Measurements from ENCODE around the gene CEP70. TPM values are rescaled to one million over a fixed set of nuclear protein-coding genes. Genes with fewer than 3 reads are reported as not detected.
"Not testable (repeated sequence)": the region's sequence is repeated elsewhere in the genome, so short reads cannot be mapped to it uniquely, and the experiment has no call there.

The CEP70 gene
- total RNA-seq, 4 donors from 2014 or later: 90.6 to 154 (median 123) TPM

GRCh38 chr3:138457863-138458735 lies 136.0 kb downstream of the CEP70 start:
- H3K27ac ChIP-seq: no peak overlapping the region
- no peak for DNase-seq
- H3K27me3 ChIP-seq: no peaks in the 10 kb centered on the region
- no peak for TF ChIP-seq POLR2A (IDR thresholded peaks at IDR 0.05)
- intact Hi-C loops (cut with DNase I; ENCODE audit: low total_unique reads): no loop called here
- no peaks in the 10 kb centered on the region for H3K4me1 ChIP-seq
- H3K9me3 ChIP-seq: no peaks in the 10 kb centered on the region
- no peak overlapping the region for H3K4me3 ChIP-seq
- no peaks in the 10 kb centered on the region for H3K36me3 ChIP-seq

GRCh38 chr3:138456961-138457862 lies 136.8 kb downstream of the CEP70 start:
- no peaks in the 10 kb centered on the region for H3K4me1 ChIP-seq
- no peaks in the 10 kb centered on the region for H3K27me3 ChIP-seq
- no peak overlapping the region for H3K4me3 ChIP-seq
- DNase-seq: no peak
- intact Hi-C loops (cut with DNase I; ENCODE audit: low total_unique reads): no loop called here
- no peaks in the 10 kb centered on the region for H3K9me3 ChIP-seq
- H3K36me3 ChIP-seq: no peaks in the 10 kb centered on the region
- no peak overlapping the region for H3K27ac ChIP-seq
- TF ChIP-seq POLR2A (IDR thresholded peaks at IDR 0.05) (no peak), CTCF (IDR thresholded peaks at IDR 0.05) (no peak)

GRCh38 chr3:138455801-138456716 lies 138.0 kb downstream of the CEP70 start:
- TF ChIP-seq POLR2A (IDR thresholded peaks at IDR 0.05): no peak
- TF ChIP-seq CTCF (IDR thresholded peaks at IDR 0.05): no peak
- intact Hi-C loops (cut with DNase I; ENCODE audit: low total_unique reads): no loop called here
- Histone ChIP-seq H3K27ac (no peak overlapping the region), H3K36me3 (no peaks in the 10 kb centered on the region), H3K27me3 (no peaks in the 10 kb centered on the region), H3K4me3 (no peak overlapping the region), H3K4me1 (no peaks in the 10 kb centered on the region), H3K9me3 (no peaks in the 10 kb centered on the region)
- DNase-seq: peak in 1 of 2 donors; percentile 6

- H3K9me3 ChIP-seq; intact Hi-C loops (cut with DNase I; ENCODE audit: low total_unique reads); H3K4me3 ChIP-seq; H3K36me3 ChIP-seq; H3K4me1 ChIP-seq; H3K27ac ChIP-seq; H3K27me3 ChIP-seq; DNase-seq: not testable (repeated sequence)
Measured at GRCh38 chr3:138453940-138454339, 140.1 kb downstream of the CEP70 start.

GRCh38 chr3:138452436-138452835 lies 141.6 kb downstream of the CEP70 start:
- Histone ChIP-seq H3K36me3 (no peaks in the 10 kb centered on the region), H3K9me3 (no peaks in the 10 kb centered on the region), H3K27me3 (no peaks in the 10 kb centered on the region), H3K4me3 (no peak overlapping the region), H3K4me1 (no peaks in the 10 kb centered on the region), H3K27ac (no peak overlapping the region)
- intact Hi-C loops (cut with DNase I; ENCODE audit: low total_unique reads): no loop called here
- DNase-seq: no peak
- no peak for TF ChIP-seq CTCF (IDR thresholded peaks at IDR 0.05)
- no peak for TF ChIP-seq POLR2A (IDR thresholded peaks at IDR 0.05)
